SH-SY5Y (cell line): ENCODE data around the gene TNIP1.

ENCODE experiments used
- GATA2 ChIP-seq: IDR thresholded peaks from 2 replicates; pipeline ENCODE4 v1.6.1; 2011; ENCODE audit warnings: mild to moderate bottlenecking, low read depth, low read length
- GATA3 ChIP-seq: IDR thresholded peaks from 2 replicates; pipeline ENCODE4 v1.6.1; 2011; ENCODE audit warnings: low read depth, mild to moderate bottlenecking, low read length, moderate library complexity

- TF ChIP-seq GATA2, result no peak
- TF ChIP-seq GATA3, result no peak
Observed at GRCh38 chr5:150999704-151000442, 81.0 kb downstream of the TNIP1 start.
